NCI-H2107 treated with DMSO at 0.1 percent for 48 hours (cell line): ENCODE measurements around the gene SH3BP2.

Source experiments
- DNase-seq: peaks from one replicate; lab custom pipeline; 2025; ENCODE audit not compliant: unreplicated experiment; lab: John Stamatoyannopoulos, UW

SH3BP2 gene

DNA sequence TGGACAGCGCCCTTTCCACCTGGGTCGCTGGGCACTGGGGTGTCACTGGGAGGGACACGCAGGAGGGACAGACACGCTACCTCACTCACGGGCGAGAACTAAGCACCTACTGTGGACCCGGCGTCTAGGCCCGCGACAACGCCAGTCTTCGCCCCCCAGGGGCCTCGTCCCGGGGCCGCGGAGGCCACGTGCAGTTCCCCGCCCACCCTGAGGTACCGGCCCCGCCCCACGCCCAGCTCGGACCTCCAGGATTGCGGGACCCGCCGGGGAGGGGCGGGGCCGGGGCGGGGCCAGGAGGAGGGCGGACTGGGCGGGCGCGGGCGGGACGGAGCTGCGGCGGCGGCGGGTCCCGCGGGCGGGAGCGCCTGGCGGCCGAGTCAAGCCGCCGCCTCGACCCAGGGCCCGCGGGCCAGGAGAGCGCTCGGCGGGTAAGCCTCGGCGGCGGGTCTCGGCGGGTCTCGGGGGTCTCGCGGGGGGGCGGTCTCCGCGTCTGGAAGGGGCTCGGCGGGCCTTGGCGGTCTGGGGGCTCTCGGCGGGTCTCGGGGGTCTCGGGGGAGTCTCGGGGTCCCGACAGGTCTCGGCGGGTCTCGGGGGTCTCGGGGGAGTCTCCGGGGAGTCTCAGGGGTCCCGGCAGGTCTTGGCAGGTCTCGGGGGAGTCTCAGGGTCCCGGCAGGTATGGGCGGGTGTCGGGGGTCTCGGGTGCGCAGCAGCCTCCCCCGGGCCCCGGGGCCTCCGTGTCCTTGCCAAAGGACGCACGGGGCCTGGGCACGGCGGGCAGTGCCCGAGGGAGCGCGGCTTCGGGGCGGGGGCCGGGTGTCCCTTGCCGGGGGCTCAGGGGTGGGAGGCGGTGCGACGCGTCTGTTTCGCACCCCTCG, at the start of gene SH3BP2:
SH3BP2 (plus strand) TSS at position 375 of the 875 bp plus-strand sequence. CDS start 27,533 bp downstream, outside the sequence.
- no peak for DNase-seq

DNA sequence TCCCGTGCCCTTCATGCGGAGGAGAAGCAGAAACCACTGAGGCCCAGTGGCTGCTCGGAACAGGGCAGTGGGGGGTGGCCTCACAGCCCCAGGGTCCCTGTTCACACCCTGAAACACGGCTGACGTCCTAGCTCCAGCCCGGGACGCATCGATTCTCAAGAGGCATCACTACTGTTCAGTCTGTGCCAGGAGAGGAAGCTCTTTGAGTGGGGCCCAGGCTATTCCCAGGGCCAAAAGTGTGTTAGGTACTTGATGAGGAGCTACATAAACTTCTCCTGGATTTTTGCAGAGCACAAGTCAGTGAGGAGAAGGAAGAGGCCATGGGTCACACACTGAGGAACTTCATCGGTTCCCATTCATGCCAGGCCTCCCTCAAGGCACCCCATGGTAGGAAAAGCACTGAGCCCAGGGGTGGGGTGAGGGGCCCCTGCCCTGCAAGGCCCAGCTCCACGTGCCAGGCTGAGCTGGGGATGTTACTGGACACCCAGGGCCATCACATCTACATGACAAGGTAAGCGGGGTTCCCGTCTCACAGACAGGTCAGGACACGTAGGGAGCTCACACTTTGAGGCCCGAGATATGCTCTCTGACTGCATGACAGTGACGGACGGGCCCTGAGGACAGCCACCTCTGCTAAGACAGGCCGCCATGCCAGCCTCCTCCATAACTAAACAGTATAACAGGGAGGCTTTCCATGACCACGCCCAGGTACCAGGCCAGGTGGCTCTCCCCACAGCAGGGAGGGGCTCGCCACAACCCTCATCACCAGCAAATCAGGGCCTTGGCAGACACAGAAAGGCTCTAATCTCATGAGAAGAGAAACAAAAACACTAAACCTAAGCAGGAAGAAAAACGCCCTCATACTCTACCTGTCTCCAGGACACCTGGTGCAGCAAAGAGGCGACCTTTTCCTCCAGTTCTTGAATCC, 49.1 kb upstream of the SH3BP2 start:
- DNase-seq: peak; percentile 21

- no peak for DNase-seq
Observed at GRCh38 chr4:2744576-2745270, 48.2 kb upstream of the SH3BP2 start.

DNA sequence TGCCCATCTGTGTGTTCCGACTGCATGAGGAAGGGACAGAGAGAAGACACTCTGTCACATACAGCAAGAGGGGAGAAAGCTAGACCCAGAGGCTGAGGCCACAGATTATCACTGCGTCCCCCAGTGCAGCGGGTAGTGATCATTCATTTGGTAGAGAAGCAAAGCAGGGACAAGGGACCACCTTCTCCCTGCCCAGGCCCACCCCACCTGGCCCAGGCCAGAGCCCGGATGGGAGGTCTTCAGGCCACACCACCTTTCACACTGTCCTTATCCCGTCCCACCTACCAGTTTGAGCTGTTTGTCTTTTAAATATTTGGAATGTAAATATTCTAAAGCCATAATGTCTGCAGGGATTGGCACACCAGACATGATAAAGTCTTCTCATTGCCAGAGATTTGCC, 47.4 kb upstream of the SH3BP2 start:
- no peak for DNase-seq

GRCh38 chr4:2745981-2746806, 46.7 kb upstream of the SH3BP2 start:
- DNase-seq: no peak

DNA sequence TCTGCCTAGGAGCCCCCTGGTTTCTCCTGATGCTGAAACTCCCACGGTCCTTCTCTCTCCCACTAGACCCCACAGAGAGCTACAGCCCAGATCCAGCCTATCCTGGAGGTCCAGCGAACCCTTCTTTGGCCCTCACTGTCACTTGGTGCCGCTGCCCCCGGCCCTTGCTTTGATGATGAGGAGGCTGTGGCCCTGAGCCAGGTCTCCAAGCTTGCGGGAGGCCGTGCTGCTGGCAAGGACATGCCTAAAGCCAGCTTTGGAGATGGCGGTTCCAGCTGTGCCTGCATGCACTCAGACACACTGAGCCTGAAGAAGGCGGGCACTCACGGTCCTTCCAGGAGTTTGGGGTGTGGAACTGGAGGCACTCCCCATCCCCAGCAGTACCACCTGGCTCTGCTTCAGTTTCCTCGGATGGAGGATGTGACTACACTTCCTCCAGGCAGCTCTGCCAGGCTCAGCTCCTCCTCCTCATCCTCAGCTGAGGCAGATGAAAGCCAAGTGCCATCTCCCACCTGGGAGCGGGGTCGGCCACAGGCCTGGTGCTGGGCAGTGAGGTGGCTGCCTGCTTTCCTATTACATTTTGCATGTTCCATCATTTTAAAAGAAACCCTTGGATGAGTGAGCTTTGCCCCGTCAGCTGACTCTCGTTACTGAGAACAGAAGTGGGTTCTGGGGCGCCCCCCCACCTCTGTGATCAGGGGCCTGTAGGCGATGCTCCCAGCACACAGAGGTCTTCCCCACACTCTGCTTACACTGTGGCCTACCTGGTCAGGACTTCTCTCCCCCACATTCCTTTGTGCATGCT, 45.8 kb upstream of the SH3BP2 start:
- no peak for DNase-seq

DNA sequence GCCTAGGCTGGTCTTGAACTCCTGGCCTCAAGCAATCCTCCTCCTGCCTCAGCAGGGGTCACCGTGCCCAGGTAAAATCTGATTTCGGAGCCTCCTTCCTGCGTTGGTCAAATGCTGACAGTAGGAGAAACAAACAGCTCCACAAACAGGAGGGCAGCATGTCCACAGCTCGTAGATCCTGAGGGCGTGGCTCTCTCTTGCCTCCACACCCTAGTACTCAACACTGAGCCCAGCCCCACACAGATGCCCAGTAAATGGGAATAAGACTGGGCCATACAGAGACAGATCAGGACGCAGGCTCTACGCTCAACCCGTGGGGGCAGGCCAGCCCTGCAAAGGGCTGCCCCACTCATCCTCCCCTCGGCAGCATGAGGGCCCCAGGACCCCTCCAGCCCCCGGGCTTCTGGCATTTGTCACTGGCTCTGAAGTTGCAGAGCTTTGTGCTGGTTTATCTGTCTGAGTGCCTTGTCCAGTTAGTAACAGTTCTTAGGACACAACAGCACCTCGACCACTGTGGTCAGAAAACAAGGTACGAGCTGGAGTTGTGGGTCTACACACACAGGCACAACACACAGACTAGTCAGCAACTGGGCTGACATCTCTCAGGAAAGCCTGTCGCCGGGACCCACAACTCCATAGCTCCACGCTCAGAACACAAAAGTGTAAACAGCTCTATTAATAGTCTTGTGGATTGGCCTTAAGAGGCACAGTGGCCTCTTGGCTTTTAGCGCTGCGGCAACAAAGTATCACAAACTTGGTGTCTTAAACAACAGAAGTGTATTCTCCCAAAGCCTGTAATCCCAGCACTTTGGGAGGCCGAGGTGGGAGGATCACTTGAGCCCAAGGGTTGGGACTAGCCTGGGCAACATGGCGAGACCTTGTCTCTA, 41.9 kb upstream of the SH3BP2 start:
- no peak for DNase-seq

DNA sequence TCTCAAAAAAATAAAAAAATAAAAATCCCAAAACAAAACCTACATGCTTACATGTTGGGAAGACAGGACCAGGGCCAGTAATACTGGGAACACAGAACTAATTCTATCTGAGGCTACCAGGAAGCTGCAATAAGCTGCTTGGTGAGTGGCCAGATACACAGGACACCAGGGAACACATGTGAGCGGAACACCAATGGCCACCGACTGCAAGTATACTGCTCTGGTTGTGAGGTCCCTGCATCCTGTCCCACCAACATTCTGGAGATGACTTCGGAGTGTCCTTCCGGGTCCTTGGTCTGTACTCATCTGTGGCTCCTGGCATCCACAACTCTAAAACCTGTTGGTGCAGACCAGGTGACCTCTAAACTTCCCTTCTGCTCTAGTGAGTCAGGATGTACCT, 39.4 kb upstream of the SH3BP2 start:
- no peak for DNase-seq

DNA sequence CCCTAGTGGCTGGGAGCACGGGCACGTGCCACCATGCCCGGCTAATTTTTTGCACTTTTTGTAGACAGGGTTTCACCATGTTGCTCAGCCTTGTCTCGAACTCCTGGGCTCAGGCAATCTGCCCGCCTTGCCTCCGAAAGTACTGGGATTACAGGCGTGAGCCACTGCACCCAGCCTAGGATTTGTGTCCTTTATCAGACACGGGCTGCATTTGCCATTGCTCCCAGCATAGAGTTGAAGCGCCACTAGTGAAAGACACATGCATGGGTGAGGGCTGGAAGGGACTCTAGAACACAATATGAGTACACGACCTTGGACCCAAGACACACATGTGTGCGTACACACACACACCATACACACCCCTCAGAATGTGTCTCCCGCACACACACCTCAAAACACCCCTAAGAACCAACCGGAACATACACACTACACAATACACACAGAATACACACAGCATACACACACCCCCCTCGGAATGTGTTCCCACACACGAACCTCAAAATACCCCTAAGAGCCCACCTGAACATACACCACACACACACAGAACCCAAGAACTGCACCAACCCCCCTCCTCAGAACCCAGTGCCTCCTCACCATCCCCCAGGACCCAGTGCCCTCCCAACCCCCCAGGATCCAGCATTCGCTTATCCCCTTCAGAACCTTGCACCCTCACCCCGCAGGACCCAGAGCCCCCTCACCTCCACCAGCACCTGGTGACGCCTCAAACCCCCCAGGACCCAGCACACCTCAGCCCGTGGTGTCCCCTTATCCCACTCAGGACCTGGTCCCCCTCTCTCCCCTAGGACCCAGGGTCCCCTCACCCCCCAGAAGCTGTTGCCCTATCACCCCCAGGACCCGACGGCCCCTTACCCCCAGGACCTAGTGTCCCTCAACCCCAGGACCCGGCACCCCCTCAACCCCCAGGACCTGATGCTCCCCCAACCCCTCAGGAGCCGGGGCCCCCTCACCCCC, 37.8 kb upstream of the SH3BP2 start:
- no peak for DNase-seq

- DNase-seq: no peak
Observed at GRCh38 chr4:2755821-2756690, 36.8 kb upstream of the SH3BP2 start, which contains the start of gene TNIP2. TSS of gene TNIP2 (minus strand) at chr4:2756336. CDS start at chr4:2756289, 47 bp downstream.

GRCh38 chr4:2756691-2757350, 36.1 kb upstream of the SH3BP2 start:
- no peak for DNase-seq

GRCh38 chr4:2757426-2757825, 35.5 kb upstream of the SH3BP2 start:
- DNase-seq: no peak

DNA sequence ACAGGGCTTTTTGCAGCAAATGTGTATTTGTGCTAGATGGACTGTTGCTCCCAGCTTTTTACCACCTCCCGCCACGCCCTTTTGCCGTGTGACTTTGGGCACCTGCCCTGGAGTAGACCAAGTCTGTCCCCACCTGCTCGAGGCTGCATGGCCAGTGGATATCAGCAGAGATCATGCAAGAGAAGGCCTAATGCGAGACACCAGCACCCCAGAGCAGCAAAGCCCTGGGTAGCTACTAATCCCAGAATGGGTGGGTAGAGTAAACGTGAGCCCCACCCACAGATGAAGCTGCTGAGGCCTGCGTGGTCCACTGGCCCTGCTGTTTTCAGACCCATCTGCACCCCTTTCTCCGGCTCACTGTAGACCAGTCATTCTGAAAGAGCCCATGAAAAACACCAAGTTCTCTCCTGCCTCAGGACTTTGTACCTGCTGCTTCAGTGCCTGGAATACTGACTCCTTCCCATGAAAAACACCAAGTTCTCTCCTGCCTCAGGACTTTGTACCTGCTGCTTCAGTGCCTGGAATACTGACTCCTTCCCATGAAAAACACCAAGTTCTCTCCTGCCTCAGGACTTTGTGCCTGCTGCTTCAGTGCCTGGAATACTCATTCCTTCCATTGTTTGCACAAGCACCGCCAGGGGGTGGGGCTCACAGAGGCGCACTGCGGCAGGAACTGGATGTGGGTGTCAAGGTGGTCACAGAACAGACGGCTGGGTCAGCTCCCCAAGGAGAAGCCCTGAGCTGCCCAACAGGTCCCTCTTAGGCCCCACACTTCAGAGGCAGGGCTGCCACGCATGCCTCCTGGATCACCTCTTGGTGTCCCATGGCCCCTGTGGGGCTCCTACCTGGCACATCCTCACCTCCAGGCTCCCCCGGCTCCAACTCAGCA, 31.6 kb upstream of the SH3BP2 start:
- DNase-seq: no peak

- DNase-seq: no peak
Observed at GRCh38 chr4:2762048-2762447, 30.8 kb upstream of the SH3BP2 start.
